HEK293 (cell line): ENCODE results near the gene PAIP1.

ENCODE experiments used
- KLF1 ChIP-seq: fragments of 450-650 bp; formaldehyde crosslinking; IDR thresholded peaks from 2 replicates; pipeline ENCODE4 v1.5.1; 2016; ENCODE audit warnings: missing biosample characterization, missing genetic modification characterization
- KLF10 ChIP-seq: fragments of 450-650 bp; IDR thresholded peaks from 2 replicates; pipeline ENCODE4 v1.5.1; 2018; ENCODE audit warnings: missing biosample characterization, mild to moderate bottlenecking, missing genetic modification characterization
- WT1 ChIP-seq: fragments of 450-650 bp; formaldehyde crosslinking; IDR thresholded peaks from 2 replicates; pipeline ENCODE4 v1.5.1; 2016; ENCODE audit warnings: missing biosample characterization, missing genetic modification characterization
- ZNF121 ChIP-seq: fragments of 450-650 bp; formaldehyde crosslinking; IDR thresholded peaks from 2 replicates; pipeline ENCODE4 v1.5.1; 2016; ENCODE audit warnings: missing biosample characterization, missing genetic modification characterization
- ZNF16 ChIP-seq: fragments of 450-650 bp; formaldehyde crosslinking; IDR thresholded peaks from 2 replicates; pipeline ENCODE4 v1.5.1; 2016; ENCODE audit warnings: low read depth, missing biosample characterization, missing genetic modification characterization
- ZNF274 ChIP-seq, 2 experiments: fragments of 200-500 bp in 1 of 2; fragments of 450-650 bp in 1 of 2; sonication (Bioruptor generic) in 1 of 2; formaldehyde crosslinking in 1 of 2; IDR thresholded peaks; 2 replicates each; pipeline versions ENCODE4 v1.5.1 to v1.6.1; 2014 to 2016; ENCODE audit warnings: borderline replicate concordance in 1 of 2, inconsistent platforms in 1 of 2, low read length in 1 of 2, missing biosample characterization in 1 of 2, missing genetic modification characterization in 1 of 2
- ZNF292 ChIP-seq: fragments of 450-650 bp; formaldehyde crosslinking; IDR thresholded peaks from 2 replicates; pipeline ENCODE4 v1.5.1; 2016; ENCODE audit warnings: low read depth, missing biosample characterization, missing genetic modification characterization, borderline replicate concordance
- ZNF354C ChIP-seq: fragments of 450-650 bp; formaldehyde crosslinking; IDR thresholded peaks from 2 replicates; pipeline ENCODE4 v1.5.1; 2016; ENCODE audit warnings: missing biosample characterization, missing genetic modification characterization, low read depth, borderline replicate concordance
- ZNF391 ChIP-seq: fragments of 450-650 bp; formaldehyde crosslinking; IDR thresholded peaks from 2 replicates; pipeline ENCODE4 v1.5.1; 2016; ENCODE audit warnings: low read depth, missing biosample characterization, missing genetic modification characterization, borderline replicate concordance
- ZNF433 ChIP-seq: fragments of 450-650 bp; formaldehyde crosslinking; IDR thresholded peaks from 2 replicates; pipeline ENCODE4 v1.5.1; 2016; ENCODE audit warnings: missing biosample characterization, missing genetic modification characterization, low read depth
- ZNF626 ChIP-seq: fragments of 450-650 bp; sonication (Bioruptor Pico); formaldehyde crosslinking; IDR thresholded peaks from 2 replicates; pipeline ENCODE4 v1.5.1; 2018; ENCODE audit warnings: missing biosample characterization, missing genetic modification characterization, inconsistent platforms
- ZNF629 ChIP-seq: fragments of 450-650 bp; formaldehyde crosslinking; IDR thresholded peaks from 2 replicates; pipeline ENCODE4 v1.5.1; 2017; ENCODE audit warnings: missing biosample characterization, missing genetic modification characterization
- ZNF664 ChIP-seq: fragments of 450-650 bp; formaldehyde crosslinking; IDR thresholded peaks from 2 replicates; pipeline ENCODE4 v1.5.1; 2016; ENCODE audit warnings: missing biosample characterization, missing genetic modification characterization
- ZNF791 ChIP-seq: fragments of 450-650 bp; formaldehyde crosslinking; IDR thresholded peaks from 2 replicates; pipeline ENCODE4 v1.5.1; 2016; ENCODE audit warnings: missing biosample characterization, missing genetic modification characterization
- ZNF837 ChIP-seq: fragments of 450-650 bp; formaldehyde crosslinking; IDR thresholded peaks from 2 replicates; pipeline ENCODE4 v1.5.1; 2016; ENCODE audit warnings: missing biosample characterization, missing genetic modification characterization
- ZNF843 ChIP-seq: fragments of 450-650 bp; formaldehyde crosslinking; IDR thresholded peaks from 2 replicates; pipeline ENCODE4 v1.5.1; 2016; ENCODE audit warnings: missing biosample characterization, missing genetic modification characterization
- TF ChIP-seq, protein P1 (sequence below): fragments of 450-650 bp; formaldehyde crosslinking; conservative IDR thresholded peaks from 2 replicates; pipeline ENCODE4 v1.5.1; 2016; ENCODE audit warnings: low read depth, missing biosample characterization, missing genetic modification characterization
- TF ChIP-seq, protein P2 (sequence below): fragments of 450-650 bp; formaldehyde crosslinking; IDR thresholded peaks from 2 replicates; pipeline ENCODE4 v1.5.1; 2016; ENCODE audit warnings: missing biosample characterization, missing genetic modification characterization
- TF ChIP-seq, protein P3 (sequence below): fragments of 450-650 bp; formaldehyde crosslinking; IDR thresholded peaks from 2 replicates; pipeline ENCODE4 v1.5.1; 2017; ENCODE audit warnings: missing biosample characterization, missing genetic modification characterization
- TF ChIP-seq, protein P4 (sequence below): fragments of 450-650 bp; formaldehyde crosslinking; IDR thresholded peaks from 2 replicates; pipeline ENCODE4 v1.5.1; 2017; ENCODE audit warnings: missing biosample characterization, missing genetic modification characterization
- TF ChIP-seq, protein P5 (sequence below): fragments of 450-650 bp; formaldehyde crosslinking; IDR thresholded peaks from 2 replicates; pipeline ENCODE4 v1.5.1; 2016; ENCODE audit warnings: missing biosample characterization, missing genetic modification characterization, low read depth
- TF ChIP-seq, protein P6 (sequence below): fragments of 450-650 bp; formaldehyde crosslinking; IDR thresholded peaks from 2 replicates; pipeline ENCODE4 v1.5.1; 2016; ENCODE audit warnings: missing biosample characterization, missing genetic modification characterization
- TF ChIP-seq, protein P7 (sequence below): fragments of 450-650 bp; formaldehyde crosslinking; IDR thresholded peaks from 2 replicates; pipeline ENCODE4 v1.5.1; 2016; ENCODE audit warnings: missing biosample characterization, missing genetic modification characterization, borderline replicate concordance

Gene PAIP1

DNA sequence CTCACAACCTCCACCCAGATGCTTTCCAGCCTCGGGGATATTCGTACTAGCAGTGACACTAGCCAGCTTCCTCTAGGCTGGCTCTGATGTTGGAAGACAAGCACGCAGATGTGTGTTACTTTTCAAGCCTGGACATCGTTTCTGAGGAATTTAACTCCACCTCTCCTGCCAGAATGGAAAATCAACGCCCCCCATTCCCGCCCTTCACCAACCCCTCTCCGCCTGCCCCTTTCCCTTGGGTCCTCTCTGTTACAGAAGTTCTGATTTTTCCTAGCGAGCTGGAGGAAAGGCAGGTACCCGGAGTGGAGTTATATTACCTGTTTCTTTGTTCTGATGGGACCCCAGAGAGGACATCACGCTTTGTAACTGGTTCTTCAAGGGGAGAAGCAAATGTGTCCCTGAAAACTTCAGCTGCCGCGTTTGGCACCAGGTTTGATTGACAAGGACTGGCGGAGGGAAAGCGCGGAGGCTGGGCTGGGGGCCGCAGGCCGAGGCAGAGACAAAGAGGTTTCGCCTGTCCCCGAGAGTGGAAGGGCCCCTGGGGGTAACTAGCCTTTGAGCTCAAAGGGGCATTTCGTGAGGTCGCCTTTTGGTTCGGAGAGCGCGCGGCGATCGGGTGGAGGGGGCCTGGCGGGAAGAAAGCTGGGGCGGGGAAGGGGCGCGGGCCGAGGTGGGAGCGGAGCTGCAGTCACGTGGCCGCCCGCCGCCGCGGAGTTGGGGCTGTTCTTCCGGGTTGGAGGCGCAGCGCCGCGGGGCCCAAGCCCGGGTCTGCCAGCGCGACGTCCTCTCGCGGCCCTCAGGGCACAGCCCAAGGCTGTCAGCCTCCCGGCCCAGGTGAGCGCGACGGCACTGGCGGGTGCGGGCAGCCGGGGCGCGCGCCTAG is 45.8 kb upstream of the PAIP1 start, which contains the start of gene NNT (continued):
- TF ChIP-seq, protein P1, sequence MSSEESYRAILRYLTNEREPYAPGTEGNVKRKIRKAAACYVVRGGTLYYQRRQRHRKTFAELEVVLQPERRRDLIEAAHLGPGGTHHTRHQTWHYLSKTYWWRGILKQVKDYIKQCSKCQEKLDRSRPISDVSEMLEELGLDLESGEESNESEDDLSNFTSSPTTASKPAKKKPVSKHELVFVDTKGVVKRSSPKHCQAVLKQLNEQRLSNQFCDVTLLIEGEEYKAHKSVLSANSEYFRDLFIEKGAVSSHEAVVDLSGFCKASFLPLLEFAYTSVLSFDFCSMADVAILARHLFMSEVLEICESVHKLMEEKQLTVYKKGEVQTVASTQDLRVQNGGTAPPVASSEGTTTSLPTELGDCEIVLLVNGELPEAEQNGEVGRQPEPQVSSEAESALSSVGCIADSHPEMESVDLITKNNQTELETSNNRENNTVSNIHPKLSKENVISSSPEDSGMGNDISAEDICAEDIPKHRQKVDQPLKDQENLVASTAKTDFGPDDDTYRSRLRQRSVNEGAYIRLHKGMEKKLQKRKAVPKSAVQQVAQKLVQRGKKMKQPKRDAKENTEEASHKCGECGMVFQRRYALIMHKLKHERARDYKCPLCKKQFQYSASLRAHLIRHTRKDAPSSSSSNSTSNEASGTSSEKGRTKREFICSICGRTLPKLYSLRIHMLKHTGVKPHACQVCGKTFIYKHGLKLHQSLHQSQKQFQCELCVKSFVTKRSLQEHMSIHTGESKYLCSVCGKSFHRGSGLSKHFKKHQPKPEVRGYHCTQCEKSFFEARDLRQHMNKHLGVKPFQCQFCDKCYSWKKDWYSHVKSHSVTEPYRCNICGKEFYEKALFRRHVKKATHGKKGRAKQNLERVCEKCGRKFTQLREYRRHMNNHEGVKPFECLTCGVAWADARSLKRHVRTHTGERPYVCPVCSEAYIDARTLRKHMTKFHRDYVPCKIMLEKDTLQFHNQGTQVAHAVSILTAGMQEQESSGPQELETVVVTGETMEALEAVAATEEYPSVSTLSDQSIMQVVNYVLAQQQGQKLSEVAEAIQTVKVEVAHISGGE (tag by site-specific recombination), result no peak; the same call in 1 of the 2 replicates
- TF ChIP-seq ZNF629 (tag by site-specific recombination) (no peak; the same call in 1 of the 2 replicates), ZNF354C (no peak), KLF10 (peak; percentile 91), ZNF16 (tag by site-specific recombination) (no peak), ZNF626 (tag by site-specific recombination) (no peak), KLF1 (peak; percentile 24), ZNF837 (tag by site-specific recombination) (no peak), ZNF843 (tag by site-specific recombination) (0 out of 2 replicates have a peak, but pooled peaks have one; percentile 15), ZNF433 (tag by site-specific recombination) (no peak), ZNF791 (tag by site-specific recombination) (no peak), WT1 (tag by site-specific recombination) (peak; percentile 27; the same call in 1 of the 2 replicates), ZNF121 (peak; percentile 54; the same call in 1 of the 2 replicates), ZNF391 (tag by site-specific recombination) (no peak; the same call in 1 of the 2 replicates), ZNF292 (no peak), ZNF664 (tag by site-specific recombination) (no peak), ZNF274 (IDR thresholded peaks at IDR 0.05; ENCODE audit: low read length) (no peak), ZNF274 (tag by site-specific recombination; IDR thresholded peaks at IDR 0.05; ENCODE audit: borderline replicate concordance) (no peak)
- TF ChIP-seq, protein P2, sequence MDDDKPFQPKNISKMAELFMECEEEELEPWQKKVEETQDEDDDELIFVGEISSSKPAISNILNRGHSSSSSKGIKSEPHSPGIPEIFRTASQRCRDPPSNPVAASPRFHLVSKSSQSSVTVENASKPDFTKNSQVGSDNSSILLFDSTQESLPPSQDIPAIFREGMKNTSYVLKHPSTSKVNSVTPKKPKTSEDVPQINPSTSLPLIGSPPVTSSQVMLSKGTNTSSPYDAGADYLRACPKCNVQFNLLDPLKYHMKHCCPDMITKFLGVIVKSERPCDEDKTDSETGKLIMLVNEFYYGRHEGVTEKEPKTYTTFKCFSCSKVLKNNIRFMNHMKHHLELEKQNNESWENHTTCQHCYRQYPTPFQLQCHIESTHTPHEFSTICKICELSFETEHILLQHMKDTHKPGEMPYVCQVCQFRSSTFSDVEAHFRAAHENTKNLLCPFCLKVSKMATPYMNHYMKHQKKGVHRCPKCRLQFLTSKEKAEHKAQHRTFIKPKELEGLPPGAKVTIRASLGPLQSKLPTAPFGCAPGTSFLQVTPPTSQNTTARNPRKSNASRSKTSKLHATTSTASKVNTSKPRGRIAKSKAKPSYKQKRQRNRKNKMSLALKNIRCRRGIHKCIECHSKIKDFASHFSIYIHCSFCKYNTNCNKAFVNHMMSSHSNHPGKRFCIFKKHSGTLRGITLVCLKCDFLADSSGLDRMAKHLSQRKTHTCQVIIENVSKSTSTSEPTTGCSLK (tag by site-specific recombination), result no peak
- TF ChIP-seq, protein P3, sequence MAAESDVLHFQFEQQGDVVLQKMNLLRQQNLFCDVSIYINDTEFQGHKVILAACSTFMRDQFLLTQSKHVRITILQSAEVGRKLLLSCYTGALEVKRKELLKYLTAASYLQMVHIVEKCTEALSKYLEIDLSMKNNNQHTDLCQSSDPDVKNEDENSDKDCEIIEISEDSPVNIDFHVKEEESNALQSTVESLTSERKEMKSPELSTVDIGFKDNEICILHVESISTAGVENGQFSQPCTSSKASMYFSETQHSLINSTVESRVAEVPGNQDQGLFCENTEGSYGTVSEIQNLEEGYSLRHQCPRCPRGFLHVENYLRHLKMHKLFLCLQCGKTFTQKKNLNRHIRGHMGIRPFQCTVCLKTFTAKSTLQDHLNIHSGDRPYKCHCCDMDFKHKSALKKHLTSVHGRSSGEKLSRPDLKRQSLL (tag by site-specific recombination), result no peak
- TF ChIP-seq, protein P4, sequence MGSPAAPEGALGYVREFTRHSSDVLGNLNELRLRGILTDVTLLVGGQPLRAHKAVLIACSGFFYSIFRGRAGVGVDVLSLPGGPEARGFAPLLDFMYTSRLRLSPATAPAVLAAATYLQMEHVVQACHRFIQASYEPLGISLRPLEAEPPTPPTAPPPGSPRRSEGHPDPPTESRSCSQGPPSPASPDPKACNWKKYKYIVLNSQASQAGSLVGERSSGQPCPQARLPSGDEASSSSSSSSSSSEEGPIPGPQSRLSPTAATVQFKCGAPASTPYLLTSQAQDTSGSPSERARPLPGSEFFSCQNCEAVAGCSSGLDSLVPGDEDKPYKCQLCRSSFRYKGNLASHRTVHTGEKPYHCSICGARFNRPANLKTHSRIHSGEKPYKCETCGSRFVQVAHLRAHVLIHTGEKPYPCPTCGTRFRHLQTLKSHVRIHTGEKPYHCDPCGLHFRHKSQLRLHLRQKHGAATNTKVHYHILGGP (tag by site-specific recombination), result no peak
- TF ChIP-seq, protein P5, sequence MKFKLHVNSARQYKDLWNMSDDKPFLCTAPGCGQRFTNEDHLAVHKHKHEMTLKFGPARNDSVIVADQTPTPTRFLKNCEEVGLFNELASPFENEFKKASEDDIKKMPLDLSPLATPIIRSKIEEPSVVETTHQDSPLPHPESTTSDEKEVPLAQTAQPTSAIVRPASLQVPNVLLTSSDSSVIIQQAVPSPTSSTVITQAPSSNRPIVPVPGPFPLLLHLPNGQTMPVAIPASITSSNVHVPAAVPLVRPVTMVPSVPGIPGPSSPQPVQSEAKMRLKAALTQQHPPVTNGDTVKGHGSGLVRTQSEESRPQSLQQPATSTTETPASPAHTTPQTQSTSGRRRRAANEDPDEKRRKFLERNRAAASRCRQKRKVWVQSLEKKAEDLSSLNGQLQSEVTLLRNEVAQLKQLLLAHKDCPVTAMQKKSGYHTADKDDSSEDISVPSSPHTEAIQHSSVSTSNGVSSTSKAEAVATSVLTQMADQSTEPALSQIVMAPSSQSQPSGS (tag by site-specific recombination), result no peak
- TF ChIP-seq, protein P6, sequence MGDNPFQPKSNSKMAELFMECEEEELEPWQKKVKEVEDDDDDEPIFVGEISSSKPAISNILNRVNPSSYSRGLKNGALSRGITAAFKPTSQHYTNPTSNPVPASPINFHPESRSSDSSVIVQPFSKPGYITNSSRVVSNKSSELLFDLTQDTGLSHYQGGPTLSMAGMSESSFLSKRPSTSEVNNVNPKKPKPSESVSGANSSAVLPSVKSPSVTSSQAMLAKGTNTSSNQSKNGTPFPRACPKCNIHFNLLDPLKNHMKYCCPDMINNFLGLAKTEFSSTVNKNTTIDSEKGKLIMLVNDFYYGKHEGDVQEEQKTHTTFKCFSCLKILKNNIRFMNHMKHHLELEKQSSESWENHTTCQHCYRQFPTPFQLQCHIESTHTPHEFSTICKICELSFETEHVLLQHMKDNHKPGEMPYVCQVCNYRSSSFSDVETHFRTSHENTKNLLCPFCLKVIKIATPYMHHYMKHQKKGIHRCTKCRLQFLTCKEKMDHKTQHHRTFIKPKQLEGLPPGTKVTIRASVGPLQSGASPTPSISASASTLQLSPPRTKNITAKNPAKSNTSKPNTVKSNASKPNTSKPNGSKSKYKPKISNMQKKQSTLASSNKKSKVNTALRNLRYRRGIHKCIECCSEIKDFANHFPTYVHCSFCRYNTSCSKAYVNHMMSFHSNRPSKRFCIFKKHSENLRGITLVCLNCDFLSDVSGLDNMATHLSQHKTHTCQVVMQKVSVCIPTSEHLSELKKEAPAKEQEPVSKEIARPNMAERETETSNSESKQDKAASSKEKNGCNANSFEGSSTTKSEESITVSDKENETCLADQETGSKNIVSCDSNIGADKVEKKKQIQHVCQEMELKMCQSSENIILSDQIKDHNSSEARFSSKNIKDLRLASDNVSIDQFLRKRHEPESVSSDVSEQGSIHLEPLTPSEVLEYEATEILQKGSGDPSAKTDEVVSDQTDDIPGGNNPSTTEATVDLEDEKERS (tag by site-specific recombination), result no peak
- TF ChIP-seq, protein P7, sequence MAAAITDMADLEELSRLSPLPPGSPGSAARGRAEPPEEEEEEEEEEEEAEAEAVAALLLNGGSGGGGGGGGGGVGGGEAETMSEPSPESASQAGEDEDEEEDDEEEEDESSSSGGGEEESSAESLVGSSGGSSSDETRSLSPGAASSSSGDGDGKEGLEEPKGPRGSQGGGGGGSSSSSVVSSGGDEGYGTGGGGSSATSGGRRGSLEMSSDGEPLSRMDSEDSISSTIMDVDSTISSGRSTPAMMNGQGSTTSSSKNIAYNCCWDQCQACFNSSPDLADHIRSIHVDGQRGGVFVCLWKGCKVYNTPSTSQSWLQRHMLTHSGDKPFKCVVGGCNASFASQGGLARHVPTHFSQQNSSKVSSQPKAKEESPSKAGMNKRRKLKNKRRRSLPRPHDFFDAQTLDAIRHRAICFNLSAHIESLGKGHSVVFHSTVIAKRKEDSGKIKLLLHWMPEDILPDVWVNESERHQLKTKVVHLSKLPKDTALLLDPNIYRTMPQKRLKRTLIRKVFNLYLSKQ (tag by site-specific recombination), result no peak
